Vein endothelial cell (primary cell): ENCODE measurements around the gene GREM1. TPM values are rescaled to one million over a fixed set of nuclear protein-coding genes. Genes with fewer than 3 reads are reported as not detected.

Experiments
- total RNA-seq: library from RNA; depleted of rRNA; stranded (reverse); fragments of >200 nt; gene quantifications from 2 replicates; pipeline ENCODE4 v1.2.3, GENCODE V29; 2012

Gene GREM1
- 0.98 and 1.4 TPM in 2 replicates for total RNA-seq

DNA sequence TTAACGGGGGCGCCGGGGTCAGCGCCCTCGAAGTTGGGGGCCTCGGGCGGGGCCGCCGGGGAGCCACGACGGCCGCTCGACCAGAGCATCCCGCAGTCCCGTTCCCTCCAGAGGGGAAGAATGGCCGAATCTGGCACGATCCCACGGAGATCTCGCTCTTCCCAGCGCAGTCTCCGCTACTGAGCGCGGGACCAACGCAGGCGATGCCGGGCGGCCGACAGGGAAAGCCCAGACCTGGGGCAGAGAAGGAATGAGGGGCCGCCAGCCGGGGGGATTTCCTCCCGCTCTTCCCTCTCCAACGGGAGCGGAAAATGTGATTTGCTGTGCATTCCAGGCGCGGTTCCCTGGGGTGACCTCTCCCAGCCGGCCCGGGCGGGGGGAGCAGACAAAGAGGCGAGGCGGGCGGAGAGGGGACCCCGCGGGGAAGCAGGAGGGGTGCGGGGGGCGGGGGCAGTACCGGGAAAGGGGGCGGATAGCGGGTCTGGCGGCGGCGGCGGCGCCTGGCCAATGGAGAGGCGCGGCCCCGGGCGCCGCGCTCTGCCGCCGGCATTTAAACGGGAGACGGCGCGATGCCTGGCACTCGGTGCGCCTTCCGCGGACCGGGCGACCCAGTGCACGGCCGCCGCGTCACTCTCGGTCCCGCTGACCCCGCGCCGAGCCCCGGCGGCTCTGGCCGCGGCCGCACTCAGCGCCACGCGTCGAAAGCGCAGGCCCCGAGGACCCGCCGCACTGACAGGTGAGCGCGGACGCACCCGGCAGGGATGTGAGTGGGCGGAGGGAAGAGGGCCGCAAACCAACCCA is at the start of gene GREM1:
GREM1 (plus strand) TSS at position 579 of the 801 bp plus-strand sequence. CDS start 12,687 bp downstream, outside the sequence.

Other genes with a start within 250 kb of the GREM1 start
- 1.3 and 1.8 TPM in 2 replicates for gene GOLGA8N, start 124.5 kb upstream of the GREM1 start, total RNA-seq
- 10.8 and 22.8 TPM in 2 replicates for gene ARHGAP11A, start 102.5 kb upstream of the GREM1 start, total RNA-seq
- 0.57 and 2.0 TPM in 2 replicates for gene SCG5, start 76.3 kb upstream of the GREM1 start, total RNA-seq